ENCODE results near the gene TIGD6.

TIGD6 gene

DNA sequence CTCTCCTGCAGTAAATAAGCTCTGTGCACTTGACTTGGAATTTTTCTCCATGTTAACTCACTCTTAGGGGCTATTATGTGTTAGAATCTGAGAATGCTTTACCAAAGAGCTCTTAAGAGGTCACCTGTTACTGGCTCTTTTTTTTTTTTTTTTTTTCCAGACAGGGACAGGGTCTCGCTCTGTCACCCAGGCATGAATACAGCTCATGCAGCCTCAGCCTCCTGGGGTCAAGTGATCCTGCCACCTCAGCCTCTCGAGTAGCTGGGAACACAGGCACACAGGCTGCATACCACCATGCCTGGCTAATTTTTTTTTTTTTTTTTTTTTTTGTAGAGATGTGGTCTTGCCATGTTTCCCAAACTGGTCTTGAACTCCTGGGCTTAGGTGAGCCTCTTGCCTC, 22.2 kb upstream of the TIGD6 start:
- Histone ChIP-seq H2BK5ac (ENCODE audit: low read length) (no peak overlapping the region), H3K4me1 (ENCODE audit: control insufficient read depth in 2 of 2, insufficient read depth in 1 of 2, low read depth in 1 of 2, low read length in 2 of 2) (no peaks in the 10 kb centered on the region), H3K27ac (replicated peaks; ENCODE audit: low read length) (no peak overlapping the region), H4K91ac (ENCODE audit: low read depth, low read length, poor library complexity) (no peak overlapping the region), H3K18ac (ENCODE audit: low read length) (no peak overlapping the region), H3K79me1 (ENCODE audit: low read depth, low read length) (no peaks in the 10 kb centered on the region), H2BK120ac (ENCODE audit: low read depth, low read length) (no peak overlapping the region), H2BK15ac (ENCODE audit: low read length) (no peak overlapping the region), H2BK12ac (ENCODE audit: low read length) (no peak overlapping the region), H3K4me3 (ENCODE audit: low read length in 2 of 2) (no peak overlapping the region), H3K9ac (ENCODE audit: low read depth, low read length, poor library complexity) (no peak overlapping the region), H3K4me2 (ENCODE audit: insufficient read depth, low read length, poor library complexity, severe bottlenecking) (no peak overlapping the region), H4K8ac (ENCODE audit: low read depth, low read length) (no peak overlapping the region), H3K14ac (ENCODE audit: low read length) (no peak overlapping the region), H3K9me3 (replicated peaks in 1 of 2; ENCODE audit: control insufficient read depth in 2 of 2, insufficient read depth in 1 of 2, low read depth in 1 of 2, low read length in 2 of 2) (no peaks in the 10 kb centered on the region), H3K36me3 (replicated peaks in 1 of 2; ENCODE audit: control insufficient read depth in 2 of 2, insufficient read depth in 2 of 2, low read length in 2 of 2) (peaks cover 26 to 98% of the 10 kb centered on the region in 2 donors), H2AK5ac (ENCODE audit: low read depth, low read length) (no peak overlapping the region), H3K23ac (ENCODE audit: low read depth, low read length, poor library complexity) (no peak overlapping the region), H3K4ac (ENCODE audit: low read length) (no peak overlapping the region), H2AFZ (ENCODE audit: low read length) (no peak overlapping the region), H3K27me3 (ENCODE audit: control insufficient read depth in 3 of 3, insufficient read depth in 3 of 3, low read depth in 1 of 3, low read length in 3 of 3) (no peaks in the 10 kb centered on the region)
- DNase-seq (ENCODE audit: low spot score): no peak
- WGBS, 2 donors (ENCODE audit: extremely low coverage in 2 of 2, insufficient read length in 2 of 2, insufficient replicate concordance in 1 of 2): no CpG with 5 or more reads among the region's 2 CpGs

DNA sequence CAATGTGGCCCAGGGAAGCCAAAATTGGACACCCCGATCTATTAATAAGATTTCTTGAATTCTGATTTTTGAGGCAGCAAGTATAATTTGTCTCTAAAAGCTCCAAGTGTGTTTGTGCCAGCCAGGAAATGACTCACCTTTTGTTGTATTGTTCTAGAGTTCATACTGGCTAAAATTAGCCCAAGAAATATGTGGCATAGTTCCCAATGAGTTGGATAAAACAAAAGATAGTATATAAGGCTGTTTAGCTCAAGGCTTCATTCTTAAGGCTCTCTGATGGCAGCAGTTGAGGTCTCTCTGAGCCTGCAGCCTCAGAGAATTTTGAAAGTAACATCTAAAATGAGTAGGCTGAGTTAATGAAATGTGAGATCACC, 21.7 kb upstream of the TIGD6 start:
- Histone ChIP-seq H3K18ac (ENCODE audit: low read length) (no peak overlapping the region), H3K4ac (ENCODE audit: low read length) (no peak overlapping the region), H2BK12ac (ENCODE audit: low read length) (no peak overlapping the region), H2AK5ac (ENCODE audit: low read depth, low read length) (no peak overlapping the region), H2BK15ac (ENCODE audit: low read length) (no peak overlapping the region), H2BK5ac (ENCODE audit: low read length) (no peak overlapping the region), H3K23ac (ENCODE audit: low read depth, low read length, poor library complexity) (no peak overlapping the region), H2AFZ (ENCODE audit: low read length) (no peak overlapping the region), H3K4me2 (ENCODE audit: insufficient read depth, low read length, poor library complexity, severe bottlenecking) (no peak overlapping the region), H4K8ac (ENCODE audit: low read depth, low read length) (no peak overlapping the region), H3K27me3 (ENCODE audit: control insufficient read depth in 3 of 3, insufficient read depth in 3 of 3, low read depth in 1 of 3, low read length in 3 of 3) (no peaks in the 10 kb centered on the region), H3K9me3 (replicated peaks in 1 of 2; ENCODE audit: control insufficient read depth in 2 of 2, insufficient read depth in 1 of 2, low read depth in 1 of 2, low read length in 2 of 2) (no peaks in the 10 kb centered on the region), H3K36me3 (replicated peaks in 1 of 2; ENCODE audit: control insufficient read depth in 2 of 2, insufficient read depth in 2 of 2, low read length in 2 of 2) (peaks cover 29 to 98% of the 10 kb centered on the region in 2 donors), H4K91ac (ENCODE audit: low read depth, low read length, poor library complexity) (no peak overlapping the region), H3K79me1 (ENCODE audit: low read depth, low read length) (no peaks in the 10 kb centered on the region), H3K4me3 (ENCODE audit: low read length in 2 of 2) (no peak overlapping the region), H3K9ac (ENCODE audit: low read depth, low read length, poor library complexity) (no peak overlapping the region), H3K4me1 (ENCODE audit: control insufficient read depth in 2 of 2, insufficient read depth in 1 of 2, low read depth in 1 of 2, low read length in 2 of 2) (no peaks in the 10 kb centered on the region), H2BK120ac (ENCODE audit: low read depth, low read length) (no peak overlapping the region), H3K27ac (replicated peaks; ENCODE audit: low read length) (no peak overlapping the region), H3K14ac (ENCODE audit: low read length) (no peak overlapping the region)
- no peak for DNase-seq (ENCODE audit: low spot score)
- WGBS, 2 donors (ENCODE audit: extremely low coverage in 2 of 2, insufficient read length in 2 of 2, insufficient replicate concordance in 1 of 2): no CpG with 5 or more reads among the region's 1 CpG

DNA sequence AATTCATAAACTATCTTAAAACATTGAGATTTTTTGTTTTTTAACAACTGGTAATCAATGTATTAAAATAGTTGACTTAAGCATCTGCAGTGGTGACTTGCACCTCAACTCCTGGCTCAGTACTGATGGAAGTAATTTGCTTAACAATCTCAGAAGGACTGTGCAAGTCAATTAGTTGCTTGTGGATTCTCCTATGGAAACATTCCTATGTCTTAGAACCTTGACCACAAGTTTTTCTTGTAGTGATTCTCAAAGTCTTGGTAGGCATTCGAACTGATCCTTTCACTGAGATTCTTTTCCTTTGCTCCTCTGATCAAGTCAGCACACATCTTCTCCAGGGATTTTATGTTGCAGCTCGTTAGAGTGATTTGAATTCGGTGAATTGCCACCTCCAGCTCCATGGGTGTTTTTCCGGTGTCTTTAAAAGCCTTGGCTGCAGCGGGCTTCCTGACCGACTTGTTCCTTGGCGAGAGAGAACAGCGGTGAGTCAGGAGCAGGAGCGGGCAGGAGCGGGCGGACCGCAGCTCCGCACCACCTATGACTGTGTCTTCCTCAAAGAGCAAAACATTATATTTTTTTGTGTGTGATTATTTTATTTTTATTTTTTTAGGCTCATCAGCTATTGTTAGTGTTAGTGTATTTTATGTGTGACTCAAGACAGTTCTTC, 21.2 kb upstream of the TIGD6 start:
- Histone ChIP-seq H2AFZ (ENCODE audit: low read length) (no peak overlapping the region), H3K4ac (ENCODE audit: low read length) (no peak overlapping the region), H3K9ac (ENCODE audit: low read depth, low read length, poor library complexity) (no peak overlapping the region), H3K4me1 (ENCODE audit: control insufficient read depth in 2 of 2, insufficient read depth in 1 of 2, low read depth in 1 of 2, low read length in 2 of 2) (no peaks in the 10 kb centered on the region), H2AK5ac (ENCODE audit: low read depth, low read length) (no peak overlapping the region), H3K18ac (ENCODE audit: low read length) (no peak overlapping the region), H2BK12ac (ENCODE audit: low read length) (no peak overlapping the region), H4K8ac (ENCODE audit: low read depth, low read length) (no peak overlapping the region), H3K36me3 (replicated peaks in 1 of 2; ENCODE audit: control insufficient read depth in 2 of 2, insufficient read depth in 2 of 2, low read length in 2 of 2) (peaks cover 26 to 98% of the 10 kb centered on the region in 2 donors), H2BK15ac (ENCODE audit: low read length) (no peak overlapping the region), H3K79me1 (ENCODE audit: low read depth, low read length) (no peaks in the 10 kb centered on the region), H2BK5ac (ENCODE audit: low read length) (no peak overlapping the region), H3K23ac (ENCODE audit: low read depth, low read length, poor library complexity) (no peak overlapping the region), H3K4me2 (ENCODE audit: insufficient read depth, low read length, poor library complexity, severe bottlenecking) (no peak overlapping the region), H3K14ac (ENCODE audit: low read length) (no peak overlapping the region), H3K9me3 (replicated peaks in 1 of 2; ENCODE audit: control insufficient read depth in 2 of 2, insufficient read depth in 1 of 2, low read depth in 1 of 2, low read length in 2 of 2) (no peaks in the 10 kb centered on the region), H2BK120ac (ENCODE audit: low read depth, low read length) (no peak overlapping the region), H3K4me3 (ENCODE audit: low read length in 2 of 2) (no peak overlapping the region), H3K27me3 (ENCODE audit: control insufficient read depth in 3 of 3, insufficient read depth in 3 of 3, low read depth in 1 of 3, low read length in 3 of 3) (no peaks in the 10 kb centered on the region), H3K27ac (replicated peaks; ENCODE audit: low read length) (no peak overlapping the region), H4K91ac (ENCODE audit: low read depth, low read length, poor library complexity) (no peak overlapping the region)
- no CpG with 5 or more reads among the region's 13 CpGs for WGBS, 2 donors (ENCODE audit: extremely low coverage in 2 of 2, insufficient read length in 2 of 2, insufficient replicate concordance in 1 of 2)
- no peak for DNase-seq (ENCODE audit: low spot score)

DNA sequence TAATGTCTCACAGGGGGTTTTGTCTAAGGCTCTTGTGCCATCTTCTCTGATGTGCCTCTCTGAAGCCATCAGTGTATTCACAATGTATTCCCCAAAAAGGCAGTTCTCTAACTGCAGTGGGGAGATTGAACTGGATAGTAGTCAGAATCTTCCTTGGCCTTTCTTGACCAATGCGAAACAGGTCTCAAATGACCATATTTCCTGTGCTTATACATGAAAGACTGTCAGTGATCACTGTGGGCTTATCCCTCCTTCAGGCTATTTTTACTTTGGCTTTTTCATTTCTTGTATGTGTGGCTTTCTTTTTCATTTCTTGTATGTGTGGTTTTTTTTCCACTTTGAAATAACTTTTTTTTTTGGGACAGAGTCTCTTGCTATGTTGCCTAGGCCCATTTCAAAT, 19.8 kb upstream of the TIGD6 start:
- no peak overlapping the region for H2BK120ac ChIP-seq (ENCODE audit: low read depth, low read length)
- no peak overlapping the region for H3K4me3 ChIP-seq (ENCODE audit: low read length in 2 of 2)
- no peaks in the 10 kb centered on the region for H3K4me1 ChIP-seq (ENCODE audit: control insufficient read depth in 2 of 2, insufficient read depth in 1 of 2, low read depth in 1 of 2, low read length in 2 of 2)

More for the DNA sequence above, 19.8 kb upstream of the TIGD6 start:
- Histone ChIP-seq H3K4me2 (ENCODE audit: insufficient read depth, low read length, poor library complexity, severe bottlenecking) (no peak overlapping the region), H2BK15ac (ENCODE audit: low read length) (no peak overlapping the region), H3K27ac (replicated peaks; ENCODE audit: low read length) (no peak overlapping the region), H3K14ac (ENCODE audit: low read length) (no peak overlapping the region), H3K9ac (ENCODE audit: low read depth, low read length, poor library complexity) (no peak overlapping the region), H3K23ac (ENCODE audit: low read depth, low read length, poor library complexity) (no peak overlapping the region), H4K8ac (ENCODE audit: low read depth, low read length) (no peak overlapping the region), H2AK5ac (ENCODE audit: low read depth, low read length) (no peak overlapping the region), H3K9me3 (replicated peaks in 1 of 2; ENCODE audit: control insufficient read depth in 2 of 2, insufficient read depth in 1 of 2, low read depth in 1 of 2, low read length in 2 of 2) (peaks cover 3 to 14% of the 10 kb centered on the region in 2 donors), H3K36me3 (replicated peaks in 1 of 2; ENCODE audit: control insufficient read depth in 2 of 2, insufficient read depth in 2 of 2, low read length in 2 of 2) (peaks cover 28 to 99% of the 10 kb centered on the region in 2 donors), H3K4ac (ENCODE audit: low read length) (no peak overlapping the region), H3K18ac (ENCODE audit: low read length) (no peak overlapping the region), H2AFZ (ENCODE audit: low read length) (no peak overlapping the region), H4K91ac (ENCODE audit: low read depth, low read length, poor library complexity) (no peak overlapping the region), H2BK5ac (ENCODE audit: low read length) (no peak overlapping the region), H3K27me3 (ENCODE audit: control insufficient read depth in 3 of 3, insufficient read depth in 3 of 3, low read depth in 1 of 3, low read length in 3 of 3) (no peaks in the 10 kb centered on the region), H3K79me1 (ENCODE audit: low read depth, low read length) (no peaks in the 10 kb centered on the region), H2BK12ac (ENCODE audit: low read length) (no peak overlapping the region)
- no CpG with 5 or more reads among the region's 1 CpG for WGBS, 2 donors (ENCODE audit: extremely low coverage in 2 of 2, insufficient read length in 2 of 2, insufficient replicate concordance in 1 of 2)
- DNase-seq (ENCODE audit: low spot score): no peak

All from neuronal stem cell (in vitro differentiated cells).